ENCODE measurements around the gene NDP. TPM values are rescaled to one million over a fixed set of nuclear protein-coding genes. Genes with fewer than 3 reads are reported as not detected.

NDP gene
- total RNA-seq, 4 donors from 2014 or later: 0.63 TPM; not detected in 3

GRCh38 chrX:43971966-43972961 lies 926 bp downstream of the NDP start:
- TF ChIP-seq CTCF (IDR thresholded peaks at IDR 0.05): no peak
- ATAC-seq (ENCODE audit: low FRiP score) (no peak), DNase-seq (ENCODE audit: low spot score) (no peak)

- ATAC-seq (ENCODE audit: low FRiP score) (no peak), DNase-seq (ENCODE audit: low spot score) (no peak)
- TF ChIP-seq CTCF (IDR thresholded peaks at IDR 0.05): no peak
These were observed 2.7 kb downstream of the NDP start for GRCh38 chrX:43970528-43970927.

- TF ChIP-seq CTCF (IDR thresholded peaks at IDR 0.05): no peak
- ATAC-seq (ENCODE audit: low FRiP score) (no peak), DNase-seq (ENCODE audit: low spot score) (no peak)
These were observed 3.4 kb downstream of the NDP start for GRCh38 chrX:43969504-43970501.

GRCh38 chrX:43968359-43968781 lies 4.8 kb downstream of the NDP start:
- DNase-seq (ENCODE audit: low spot score) (no peak), ATAC-seq (ENCODE audit: low FRiP score) (no peak)
- no peak for TF ChIP-seq CTCF (IDR thresholded peaks at IDR 0.05)

- DNase-seq (ENCODE audit: low spot score) (no peak), ATAC-seq (ENCODE audit: low FRiP score) (no peak)
- TF ChIP-seq CTCF (IDR thresholded peaks at IDR 0.05): no peak
These were observed 8.3 kb downstream of the NDP start for GRCh38 chrX:43964936-43965335.

- ATAC-seq (ENCODE audit: low FRiP score): no peak
- TF ChIP-seq CTCF (IDR thresholded peaks at IDR 0.05): no peak
- no peak for DNase-seq (ENCODE audit: low spot score)
These were observed 9.5 kb downstream of the NDP start for GRCh38 chrX:43963726-43964125.

All from omental fat pad (tissue), 4 donors.